Measurements from ENCODE around the gene NAGPA.

NAGPA gene

DNA sequence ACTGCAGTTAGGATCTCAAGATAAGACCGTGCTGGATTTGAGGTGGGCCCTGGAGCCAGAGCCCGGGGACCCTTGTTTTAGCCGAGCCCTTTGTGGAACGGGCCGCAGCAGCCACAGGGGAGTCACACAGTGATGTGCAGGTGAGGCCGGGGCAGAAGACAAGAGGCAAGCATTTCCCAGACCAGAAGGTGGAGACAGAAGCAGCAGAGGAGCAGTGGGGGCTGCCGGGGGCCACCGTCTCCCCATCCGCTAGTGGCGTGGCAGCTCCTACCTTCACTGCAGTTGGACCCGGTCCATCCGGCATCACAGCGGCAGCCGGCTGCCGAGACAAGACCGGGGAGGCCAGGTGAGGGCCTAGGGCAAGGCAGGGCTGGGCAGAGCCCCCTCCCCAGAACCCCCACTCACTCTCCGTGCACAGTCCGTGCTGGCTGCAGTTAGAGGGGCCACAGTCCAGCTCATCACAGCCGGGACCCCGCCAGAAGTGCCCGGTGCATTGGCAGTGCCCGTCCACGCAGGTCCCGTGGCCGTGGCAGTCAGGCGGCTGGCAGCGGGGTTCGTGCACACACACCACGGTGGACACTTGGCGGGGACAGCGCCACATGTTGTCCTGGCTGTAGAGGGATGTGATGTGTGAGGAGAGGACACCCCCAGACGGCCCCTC, 6.0 kb downstream of the NAGPA start:
- Mint-ChIP-seq H3K36me3 (ENCODE audit: low read depth) (no peaks in the 10 kb centered on the region), H3K4me1 (ENCODE audit: low read depth) (peaks cover 1% of the 10 kb centered on the region), H3K27me3 (ENCODE audit: low read depth) (no peaks in the 10 kb centered on the region), H3K4me3 (no peak overlapping the region), H3K9me3 (no peaks in the 10 kb centered on the region), H3K27ac (no peak overlapping the region)
- DNase-seq (ENCODE audit: low spot score), result no peak

DNA sequence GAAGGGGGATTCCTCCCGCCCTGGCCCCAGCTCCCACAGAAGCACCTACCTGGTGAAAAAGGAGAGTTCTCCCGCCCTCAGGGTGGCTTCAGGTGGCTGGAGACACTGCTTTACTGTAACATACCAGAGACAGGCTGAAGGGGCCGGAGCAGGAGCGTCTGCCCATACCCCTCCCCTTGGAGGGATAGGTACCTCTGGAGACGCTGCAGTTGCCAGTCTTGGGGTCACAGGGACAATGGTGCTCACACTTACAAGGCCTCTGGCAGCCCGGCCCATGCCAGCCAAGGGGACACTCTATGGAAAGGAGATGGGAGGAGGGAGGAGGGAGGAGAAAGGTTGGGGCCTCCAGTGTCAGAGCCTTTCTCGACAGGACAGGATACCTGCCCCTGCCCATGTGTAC, 6.6 kb downstream of the NAGPA start:
- no peak overlapping the region for H3K27ac Mint-ChIP-seq
- no peak for DNase-seq (ENCODE audit: low spot score)
- no peaks in the 10 kb centered on the region for H3K36me3 Mint-ChIP-seq (ENCODE audit: low read depth)
- no peaks in the 10 kb centered on the region for H3K27me3 Mint-ChIP-seq (ENCODE audit: low read depth)
- H3K9me3 Mint-ChIP-seq, result no peaks in the 10 kb centered on the region
- no peaks in the 10 kb centered on the region for H3K4me1 Mint-ChIP-seq (ENCODE audit: low read depth)
- no peak overlapping the region for H3K4me3 Mint-ChIP-seq

DNA sequence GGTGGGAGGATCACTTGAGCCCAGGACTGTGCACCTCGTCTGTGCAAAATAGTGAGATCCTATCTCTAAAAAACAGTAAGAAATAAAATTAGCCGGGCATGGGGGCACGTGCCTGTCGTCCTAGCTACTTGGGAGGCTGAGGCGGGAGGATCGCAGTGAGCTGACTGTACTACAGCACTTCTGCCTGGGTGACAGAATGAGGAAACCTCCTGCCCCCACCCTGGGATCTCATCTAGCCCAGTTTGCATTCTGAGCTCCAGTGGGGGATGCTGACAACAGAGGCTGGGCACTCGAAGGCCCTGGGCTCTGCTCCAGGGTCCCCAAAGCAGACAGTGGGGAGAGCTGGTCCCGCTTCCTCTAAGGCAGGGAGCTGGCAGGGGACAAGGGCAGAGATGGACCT, 7.1 kb downstream of the NAGPA start:
- H3K36me3 Mint-ChIP-seq (ENCODE audit: low read depth), result no peaks in the 10 kb centered on the region
- H3K4me1 Mint-ChIP-seq (ENCODE audit: low read depth), result no peaks in the 10 kb centered on the region
- H3K9me3 Mint-ChIP-seq, result no peaks in the 10 kb centered on the region
- H3K27me3 Mint-ChIP-seq (ENCODE audit: low read depth), result no peaks in the 10 kb centered on the region
- H3K27ac Mint-ChIP-seq, result no peak overlapping the region
- DNase-seq (ENCODE audit: low spot score), result no peak
- H3K4me3 Mint-ChIP-seq, result no peak overlapping the region

DNA sequence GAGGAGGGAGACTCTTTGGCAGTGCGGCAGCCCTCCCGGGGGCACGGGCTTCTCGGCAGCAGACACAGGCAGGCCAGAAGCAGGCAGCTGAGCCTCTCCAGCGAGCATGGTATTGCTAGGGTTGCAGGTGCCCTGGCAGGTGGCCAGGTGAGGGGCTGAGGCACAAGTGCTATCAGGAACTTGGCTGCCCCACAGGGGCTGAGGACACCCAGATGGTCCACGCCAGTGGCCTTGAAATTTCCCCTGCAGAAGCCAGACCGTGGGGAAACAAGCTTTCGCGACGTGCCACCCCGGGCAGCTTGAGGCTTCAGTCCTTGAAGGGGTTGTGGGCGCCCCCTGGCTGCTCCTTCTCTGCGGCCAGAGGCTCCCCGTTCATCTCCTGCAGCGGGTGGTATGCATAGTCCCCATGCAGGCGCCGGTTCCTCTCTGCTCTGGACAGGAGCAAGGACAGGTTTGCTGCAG, 8.5 kb downstream of the NAGPA start:
- Mint-ChIP-seq H3K4me3 (no peak overlapping the region), H3K27me3 (ENCODE audit: low read depth) (no peaks in the 10 kb centered on the region), H3K9me3 (no peaks in the 10 kb centered on the region), H3K4me1 (ENCODE audit: low read depth) (no peaks in the 10 kb centered on the region), H3K27ac (no peak overlapping the region), H3K36me3 (ENCODE audit: low read depth) (no peaks in the 10 kb centered on the region)
- DNase-seq (ENCODE audit: low spot score), result no peak

DNA sequence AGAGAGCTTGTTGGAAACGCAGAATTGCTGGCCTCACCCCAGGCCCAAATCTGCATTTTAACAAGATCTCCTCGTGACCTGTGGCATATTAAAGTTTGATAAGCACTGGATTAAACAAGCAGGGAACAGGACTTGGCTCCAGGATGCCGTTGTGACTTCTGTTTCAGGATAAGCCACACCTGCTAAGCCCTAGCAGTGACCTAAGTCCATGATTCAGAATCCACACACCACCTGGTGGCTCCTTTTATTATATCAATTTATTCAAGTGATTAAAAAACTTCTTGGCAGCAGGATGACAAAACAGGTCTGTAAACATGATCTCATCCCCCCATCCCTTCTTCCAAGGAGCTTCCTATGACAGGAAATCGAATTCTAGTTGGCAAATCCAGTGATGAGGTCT, 9.1 kb downstream of the NAGPA start:
- Mint-ChIP-seq H3K9me3 (no peaks in the 10 kb centered on the region), H3K27me3 (ENCODE audit: low read depth) (no peaks in the 10 kb centered on the region), H3K27ac (no peak overlapping the region), H3K4me1 (ENCODE audit: low read depth) (no peaks in the 10 kb centered on the region), H3K36me3 (ENCODE audit: low read depth) (no peaks in the 10 kb centered on the region), H3K4me3 (no peak overlapping the region)
- no peak for DNase-seq (ENCODE audit: low spot score)

GRCh38 chr16:5022521-5022920, 11.2 kb downstream of the NAGPA start:
- no peak for DNase-seq (ENCODE audit: low spot score)
- Mint-ChIP-seq H3K36me3 (ENCODE audit: low read depth) (no peaks in the 10 kb centered on the region), H3K4me3 (no peak overlapping the region), H3K9me3 (no peaks in the 10 kb centered on the region), H3K4me1 (ENCODE audit: low read depth) (no peaks in the 10 kb centered on the region), H3K27ac (no peak overlapping the region), H3K27me3 (ENCODE audit: low read depth) (no peaks in the 10 kb centered on the region)

DNA sequence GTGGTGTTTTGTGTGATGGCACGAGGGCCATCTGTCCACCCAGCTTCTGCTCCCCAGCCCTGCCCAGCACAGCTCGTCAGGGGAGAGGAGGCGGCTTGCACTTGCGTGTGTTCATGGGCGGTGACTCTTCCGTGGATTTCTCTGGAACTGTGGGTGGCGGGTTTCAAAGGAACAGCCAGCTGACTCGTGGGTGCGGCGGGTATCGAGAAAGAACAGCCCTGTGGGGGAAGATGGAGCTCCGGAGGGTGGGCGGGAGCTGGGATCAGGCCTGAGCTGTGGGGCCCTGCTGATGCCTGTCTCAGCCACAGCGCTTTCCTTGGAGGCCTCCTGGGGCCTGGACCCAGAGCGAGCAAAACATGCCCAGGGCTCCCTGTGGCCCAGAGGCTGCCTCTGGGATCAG, 13.2 kb downstream of the NAGPA start:
- no peaks in the 10 kb centered on the region for H3K27me3 Mint-ChIP-seq (ENCODE audit: low read depth)
- no peak overlapping the region for H3K4me3 Mint-ChIP-seq
- no peaks in the 10 kb centered on the region for H3K9me3 Mint-ChIP-seq
- H3K36me3 Mint-ChIP-seq (ENCODE audit: low read depth), result no peaks in the 10 kb centered on the region
- no peak overlapping the region for H3K27ac Mint-ChIP-seq
- H3K4me1 Mint-ChIP-seq (ENCODE audit: low read depth), result no peaks in the 10 kb centered on the region
- DNase-seq (ENCODE audit: low spot score), result no peak

DNA sequence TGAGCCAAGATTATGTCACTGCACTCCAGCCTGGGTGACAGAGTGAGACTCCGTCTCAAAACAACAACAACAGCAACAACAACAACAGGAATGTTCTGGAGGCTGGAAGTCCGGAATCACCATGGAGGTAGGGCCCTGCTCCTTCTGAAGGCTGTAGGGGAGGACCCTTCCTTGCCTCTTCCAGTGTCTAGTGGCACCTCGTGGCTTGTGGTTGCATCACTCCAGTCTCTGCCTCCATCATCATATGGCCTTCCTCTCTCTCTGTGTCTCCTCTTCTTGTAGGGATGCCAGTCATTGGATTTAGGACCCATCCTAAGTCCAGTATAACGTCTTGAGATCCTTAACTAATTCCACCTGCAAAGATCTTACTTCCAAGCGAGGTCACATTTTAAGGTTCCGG, 14.0 kb downstream of the NAGPA start:
- Mint-ChIP-seq H3K9me3 (no peaks in the 10 kb centered on the region), H3K4me3 (no peak overlapping the region), H3K27ac (no peak overlapping the region), H3K4me1 (ENCODE audit: low read depth) (no peaks in the 10 kb centered on the region), H3K36me3 (ENCODE audit: low read depth) (no peaks in the 10 kb centered on the region), H3K27me3 (ENCODE audit: low read depth) (no peaks in the 10 kb centered on the region)
- no peak for DNase-seq (ENCODE audit: low spot score)

- Mint-ChIP-seq H3K36me3 (ENCODE audit: low read depth) (no peaks in the 10 kb centered on the region), H3K4me3 (no peak overlapping the region), H3K27me3 (ENCODE audit: low read depth) (no peaks in the 10 kb centered on the region), H3K9me3 (no peaks in the 10 kb centered on the region), H3K27ac (no peak overlapping the region), H3K4me1 (ENCODE audit: low read depth) (no peaks in the 10 kb centered on the region)
- no peak for DNase-seq (ENCODE audit: low spot score)
Measured at GRCh38 chr16:5018793-5019192, 14.9 kb downstream of the NAGPA start.

DNA sequence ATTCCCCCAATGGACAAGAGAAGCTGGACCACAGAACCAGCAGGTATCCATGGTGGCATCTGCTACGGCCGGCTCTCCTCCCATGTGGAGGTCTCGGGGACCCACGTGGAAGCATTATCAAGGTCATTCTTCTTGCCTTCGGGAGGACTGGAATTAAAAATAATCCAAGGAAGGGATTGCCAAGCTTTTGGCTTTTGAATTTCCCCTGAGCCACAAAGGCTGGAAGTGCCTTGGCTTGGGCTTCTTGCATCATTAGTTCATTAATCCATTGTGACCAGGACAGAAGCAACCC, 16.1 kb downstream of the NAGPA start:
- no peak for DNase-seq (ENCODE audit: low spot score)
- Mint-ChIP-seq H3K27ac (no peak overlapping the region), H3K4me3 (no peak overlapping the region), H3K36me3 (ENCODE audit: low read depth) (no peaks in the 10 kb centered on the region), H3K4me1 (ENCODE audit: low read depth) (no peaks in the 10 kb centered on the region), H3K9me3 (no peaks in the 10 kb centered on the region), H3K27me3 (ENCODE audit: low read depth) (no peaks in the 10 kb centered on the region)

- H3K27ac Mint-ChIP-seq, result no peak overlapping the region
- DNase-seq (ENCODE audit: low spot score), result no peak
- H3K27me3 Mint-ChIP-seq (ENCODE audit: low read depth), result no peaks in the 10 kb centered on the region
- H3K9me3 Mint-ChIP-seq, result no peaks in the 10 kb centered on the region
- H3K4me1 Mint-ChIP-seq (ENCODE audit: low read depth), result no peaks in the 10 kb centered on the region
- no peaks in the 10 kb centered on the region for H3K36me3 Mint-ChIP-seq (ENCODE audit: low read depth)
- no peak overlapping the region for H3K4me3 Mint-ChIP-seq
Measured at GRCh38 chr16:5016967-5017677, 16.6 kb downstream of the NAGPA start.

DNA sequence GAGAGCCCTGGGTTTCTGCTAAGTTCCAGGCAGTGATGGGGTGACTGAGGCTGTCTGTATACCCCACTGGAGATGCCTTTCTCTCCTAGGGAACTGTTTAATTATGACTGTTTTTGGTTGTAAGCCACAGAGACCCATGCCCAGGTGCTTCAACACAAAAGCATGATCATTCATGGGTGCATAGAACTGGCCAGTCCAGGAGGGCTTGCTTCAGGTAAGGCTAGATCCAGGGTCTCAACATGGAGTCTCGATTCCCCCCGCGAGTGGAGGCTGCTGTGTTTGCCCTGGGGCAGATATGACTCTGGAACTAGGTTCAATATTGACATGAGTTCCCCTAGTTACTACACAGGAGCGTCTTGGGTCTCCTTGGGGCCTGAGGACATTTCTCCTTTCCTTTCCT, 17.8 kb downstream of the NAGPA start:
- DNase-seq (ENCODE audit: low spot score), result no peak
- Mint-ChIP-seq H3K36me3 (ENCODE audit: low read depth) (no peaks in the 10 kb centered on the region), H3K4me1 (ENCODE audit: low read depth) (no peaks in the 10 kb centered on the region), H3K9me3 (no peaks in the 10 kb centered on the region), H3K27me3 (ENCODE audit: low read depth) (no peaks in the 10 kb centered on the region), H3K4me3 (no peak overlapping the region), H3K27ac (no peak overlapping the region)

DNA sequence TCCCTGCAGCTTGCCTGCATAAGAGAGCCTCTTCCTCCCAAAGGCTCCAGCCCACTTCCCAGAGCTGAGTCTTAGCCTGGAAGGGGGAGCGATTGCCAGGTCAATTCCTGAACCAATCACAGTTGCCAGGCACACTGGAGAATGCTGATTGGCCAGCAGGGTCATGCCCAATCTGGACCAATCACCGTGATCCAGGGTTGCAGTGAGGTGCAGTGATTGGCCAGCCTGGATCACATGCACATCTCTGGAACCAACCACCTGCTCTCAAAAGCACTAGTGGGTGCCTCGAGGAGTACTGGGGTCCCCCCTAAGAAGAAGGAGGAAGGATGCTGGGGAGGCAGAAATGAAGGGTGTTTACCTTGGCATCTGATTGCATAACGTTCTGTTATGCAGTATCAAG, 18.4 kb downstream of the NAGPA start:
- Mint-ChIP-seq H3K9me3 (no peaks in the 10 kb centered on the region), H3K27ac (no peak overlapping the region), H3K36me3 (ENCODE audit: low read depth) (no peaks in the 10 kb centered on the region), H3K27me3 (ENCODE audit: low read depth) (no peaks in the 10 kb centered on the region), H3K4me3 (no peak overlapping the region), H3K4me1 (ENCODE audit: low read depth) (no peaks in the 10 kb centered on the region)
- no peak for DNase-seq (ENCODE audit: low spot score)

- Mint-ChIP-seq H3K4me1 (ENCODE audit: low read depth) (no peaks in the 10 kb centered on the region), H3K9me3 (no peaks in the 10 kb centered on the region), H3K4me3 (no peak overlapping the region), H3K27ac (no peak overlapping the region), H3K36me3 (ENCODE audit: low read depth) (no peaks in the 10 kb centered on the region), H3K27me3 (ENCODE audit: low read depth) (no peaks in the 10 kb centered on the region)
- no peak for DNase-seq (ENCODE audit: low spot score)
Measured at GRCh38 chr16:5012887-5013286, 20.8 kb downstream of the NAGPA start.

GRCh38 chr16:5011637-5012036, 22.1 kb downstream of the NAGPA start:
- Mint-ChIP-seq H3K4me1 (ENCODE audit: low read depth) (no peaks in the 10 kb centered on the region), H3K9me3 (no peaks in the 10 kb centered on the region), H3K27ac (no peak overlapping the region), H3K27me3 (ENCODE audit: low read depth) (no peaks in the 10 kb centered on the region), H3K4me3 (no peak overlapping the region), H3K36me3 (ENCODE audit: low read depth) (no peaks in the 10 kb centered on the region)
- DNase-seq (ENCODE audit: low spot score), result no peak

Measured in T-helper 2 cell treated with Interferon-gamma antibody and Interleukin-4, amounts not matched to agents 5 μg/mL and 100 μg/mL, for 36 hours (primary cell).